OCI-LY3 (cell line): ENCODE results near the gene SYCP3.

Experiments used
- H2AFZ ChIP-seq: fragments of 200-600, 300-600 bp; shearing (Covaris generic); 2 replicates; pipeline ENCODE4 v1.6.0; 2014; ENCODE audit warnings: antibody characterized with exemption, low read depth, low read length
- H3K27ac ChIP-seq: fragments of 200-600, 300-600 bp; sonication (generic); 2 replicates; pipeline ENCODE4 v1.5.1; 2014; ENCODE audit warnings: mild to moderate bottlenecking, low read length, moderate library complexity, mixed read lengths
- H3K27me3 ChIP-seq: fragments of 200-600, 300-600 bp; sonication (generic); 2 replicates; pipeline ENCODE4 v1.6.1; 2014; ENCODE audit warnings: low read depth, low read length, mixed read lengths
- H3K36me3 ChIP-seq: fragments of 200-600, 300-600 bp; sonication (generic); replicated peaks from 2 replicates; pipeline ENCODE3; 2014; ENCODE audit warnings: low read depth, low read length, mixed read lengths
- H3K4me1 ChIP-seq: fragments of 300-600, 200-600 bp; sonication (generic); 2 replicates; pipeline ENCODE4 v1.6.1; 2014; ENCODE audit warnings: low read length, mixed read lengths
- H3K4me2 ChIP-seq: fragments of 200-600, 300-600 bp; sonication (generic); 2 replicates; pipeline ENCODE4 v1.6.1; 2014; ENCODE audit warnings: low read length, mixed read lengths
- H3K4me3 ChIP-seq: fragments of 300-600, 200-600 bp; sonication (generic); 2 replicates; pipeline ENCODE4 v1.5.1; 2014; ENCODE audit warnings: antibody characterized with exemption, mild to moderate bottlenecking, low read length, moderate library complexity
- H3K79me2 ChIP-seq: fragments of 300-600, 200-600 bp; shearing (Covaris generic); 2 replicates; pipeline ENCODE4 v1.6.1; 2014; ENCODE audit warnings: mild to moderate bottlenecking, low read length, mixed read lengths
- H3K9ac ChIP-seq: fragments of 300-600, 200-600 bp; shearing (Covaris generic); 2 replicates; pipeline ENCODE4 v1.6.0; 2014; ENCODE audit warnings: mild to moderate bottlenecking, low read length, moderate library complexity
- H3K9me3 ChIP-seq: fragments of 200-600, 300-600 bp; shearing (Covaris generic); 2 replicates; pipeline ENCODE4 v1.6.1; 2014; ENCODE audit warnings: low read length, mixed read lengths; ENCODE audit not compliant: insufficient read depth
- H4K20me1 ChIP-seq: fragments of 200-600, 300-600 bp; sonication (generic); 2 replicates; pipeline ENCODE4 v1.6.1; 2016; ENCODE audit warnings: low read length, mixed read lengths; ENCODE audit not compliant: insufficient read depth
- EZH2phosphoT487 ChIP-seq: fragments of 200-600 bp; shearing (Covaris generic); IDR thresholded peaks from 2 replicates; pipeline ENCODE4 v1.6.1; 2018; ENCODE audit warnings: antibody characterized with exemption, mixed run types, low read depth
- TF ChIP-seq, protein P1 (sequence below): fragments of 200-600, 300-600 bp; sonication (generic); IDR thresholded peaks from 2 replicates; pipeline ENCODE4 v1.5.1; 2014; ENCODE audit warnings: antibody characterized with exemption, low read length, low read depth

SYCP3 gene

DNA sequence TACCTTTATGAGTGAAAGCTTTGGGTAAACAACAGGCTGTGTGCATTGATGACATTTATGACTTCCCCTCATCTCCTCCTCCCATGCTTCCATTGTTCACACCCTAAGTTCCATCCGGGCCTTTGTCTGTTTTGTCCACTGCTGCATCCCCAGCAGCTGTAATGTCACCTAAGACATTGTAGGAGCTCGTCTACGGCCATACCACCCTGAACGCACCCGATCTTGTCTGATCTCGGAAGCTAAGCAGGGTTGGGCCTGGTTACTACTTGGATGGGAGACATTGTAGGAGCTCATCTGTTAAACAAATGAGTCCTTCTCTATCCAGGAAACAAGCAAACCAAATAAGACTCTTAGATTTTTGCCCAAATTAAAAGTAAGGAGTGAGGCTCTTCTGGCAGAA lies 40.4 kb upstream of the SYCP3 start:
- no peak overlapping the region for H3K4me2 ChIP-seq
- no peak overlapping the region for H2AFZ ChIP-seq
- peaks cover 5% of the 10 kb centered on the region for H3K36me3 ChIP-seq
- H3K4me3 ChIP-seq = no peak overlapping the region
- H3K9ac ChIP-seq = no peak overlapping the region
- H3K4me1 ChIP-seq = 0 out of 2 replicates have a peak, but pooled peaks cover 4% of the 10 kb centered on the region
- H3K9me3 ChIP-seq = no peaks in the 10 kb centered on the region
- H3K27me3 ChIP-seq = no peaks in the 10 kb centered on the region
- no peaks in the 10 kb centered on the region for H3K79me2 ChIP-seq
- no peak overlapping the region for H3K27ac ChIP-seq
- TF ChIP-seq, protein P1, sequence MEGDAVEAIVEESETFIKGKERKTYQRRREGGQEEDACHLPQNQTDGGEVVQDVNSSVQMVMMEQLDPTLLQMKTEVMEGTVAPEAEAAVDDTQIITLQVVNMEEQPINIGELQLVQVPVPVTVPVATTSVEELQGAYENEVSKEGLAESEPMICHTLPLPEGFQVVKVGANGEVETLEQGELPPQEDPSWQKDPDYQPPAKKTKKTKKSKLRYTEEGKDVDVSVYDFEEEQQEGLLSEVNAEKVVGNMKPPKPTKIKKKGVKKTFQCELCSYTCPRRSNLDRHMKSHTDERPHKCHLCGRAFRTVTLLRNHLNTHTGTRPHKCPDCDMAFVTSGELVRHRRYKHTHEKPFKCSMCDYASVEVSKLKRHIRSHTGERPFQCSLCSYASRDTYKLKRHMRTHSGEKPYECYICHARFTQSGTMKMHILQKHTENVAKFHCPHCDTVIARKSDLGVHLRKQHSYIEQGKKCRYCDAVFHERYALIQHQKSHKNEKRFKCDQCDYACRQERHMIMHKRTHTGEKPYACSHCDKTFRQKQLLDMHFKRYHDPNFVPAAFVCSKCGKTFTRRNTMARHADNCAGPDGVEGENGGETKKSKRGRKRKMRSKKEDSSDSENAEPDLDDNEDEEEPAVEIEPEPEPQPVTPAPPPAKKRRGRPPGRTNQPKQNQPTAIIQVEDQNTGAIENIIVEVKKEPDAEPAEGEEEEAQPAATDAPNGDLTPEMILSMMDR = no peak
- no peaks in the 10 kb centered on the region for H4K20me1 ChIP-seq

DNA sequence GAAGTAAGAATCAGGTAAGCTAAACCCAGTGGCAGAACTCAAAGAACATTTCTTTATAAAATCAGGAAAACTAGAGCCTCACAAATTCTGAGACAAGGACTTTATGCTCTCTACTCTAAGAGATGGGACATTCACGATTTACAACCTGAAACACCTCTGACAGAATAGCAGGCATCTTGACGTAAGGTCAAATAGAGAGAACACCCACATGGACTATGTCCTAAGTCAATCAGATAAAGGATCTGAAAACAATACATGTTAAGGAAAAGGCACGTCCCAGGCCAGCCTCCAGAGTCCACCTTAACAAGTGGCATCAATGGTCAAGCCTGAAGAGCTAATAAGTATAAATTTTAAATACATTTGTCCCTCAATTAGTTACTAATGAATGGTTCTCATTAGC lies 39.9 kb upstream of the SYCP3 start:
- Histone ChIP-seq H4K20me1 (no peaks in the 10 kb centered on the region), H3K27me3 (no peaks in the 10 kb centered on the region), H2AFZ (no peak overlapping the region), H3K4me2 (no peak overlapping the region), H3K36me3 (peaks cover 5% of the 10 kb centered on the region), H3K79me2 (no peaks in the 10 kb centered on the region), H3K27ac (no peak overlapping the region), H3K9me3 (no peaks in the 10 kb centered on the region), H3K9ac (no peak overlapping the region), H3K4me1 (0 out of 2 replicates have a peak, but pooled peaks cover 4% of the 10 kb centered on the region), H3K4me3 (no peak overlapping the region)
- TF ChIP-seq EZH2phosphoT487 = no peak
- TF ChIP-seq, protein P1 = no peak

DNA sequence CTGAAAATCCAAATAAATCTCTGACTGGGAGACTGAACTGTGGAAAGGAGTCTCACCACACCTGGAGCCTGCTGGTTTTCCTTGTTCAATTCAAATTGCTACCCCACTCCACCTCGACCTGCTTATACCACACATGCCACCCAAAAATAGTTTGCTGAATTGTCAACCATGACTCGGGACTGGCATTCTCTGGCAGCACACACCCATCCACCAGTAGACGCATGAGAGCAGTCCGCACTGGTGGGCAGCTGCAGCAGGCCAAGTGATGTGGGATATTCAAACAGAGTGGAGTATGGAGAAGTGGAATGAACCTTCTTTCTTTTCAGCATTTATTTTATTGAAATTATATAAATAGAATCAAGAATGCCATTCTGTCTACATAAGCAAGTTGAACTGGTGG lies 38.7 kb upstream of the SYCP3 start:
- Histone ChIP-seq H3K36me3 (peaks cover 5% of the 10 kb centered on the region), H4K20me1 (no peaks in the 10 kb centered on the region), H3K27me3 (no peaks in the 10 kb centered on the region), H3K4me1 (peaks cover 7% of the 10 kb centered on the region; the same call in 1 of the 2 replicates), H3K27ac (no peak overlapping the region), H3K9me3 (no peaks in the 10 kb centered on the region), H3K4me3 (no peak overlapping the region), H3K9ac (no peak overlapping the region), H3K79me2 (no peaks in the 10 kb centered on the region), H2AFZ (no peak overlapping the region), H3K4me2 (no peak overlapping the region)
- no peak for TF ChIP-seq EZH2phosphoT487
- TF ChIP-seq, protein P1 = no peak

DNA sequence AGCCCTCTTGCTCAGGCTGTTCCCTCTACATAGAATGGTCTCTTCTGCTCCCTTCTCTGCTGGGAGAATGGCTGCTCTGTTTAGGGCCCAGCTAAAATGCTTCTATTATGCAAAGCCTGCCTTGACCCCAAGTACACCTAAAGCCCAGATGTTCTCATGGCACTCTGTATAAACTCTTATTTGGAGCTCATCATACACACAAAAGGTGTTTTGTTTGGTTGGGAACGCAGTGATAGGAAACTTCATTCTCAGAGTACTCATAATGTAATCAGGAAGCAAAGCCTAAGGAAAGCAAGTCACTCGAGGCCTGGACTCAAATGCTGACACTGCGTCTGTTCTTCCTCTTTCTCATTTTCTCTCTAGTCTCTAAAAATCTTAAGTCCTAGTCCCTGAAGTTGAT lies 38.2 kb upstream of the SYCP3 start:
- no peak overlapping the region for H3K4me2 ChIP-seq
- H4K20me1 ChIP-seq = no peaks in the 10 kb centered on the region
- peaks cover 5% of the 10 kb centered on the region for H3K36me3 ChIP-seq
- TF ChIP-seq EZH2phosphoT487 = no peak
- TF ChIP-seq, protein P1 = no peak
- peaks cover 7% of the 10 kb centered on the region; the same call in 1 of the 2 replicates for H3K4me1 ChIP-seq
- no peak overlapping the region for H3K9ac ChIP-seq
- H3K27me3 ChIP-seq = no peaks in the 10 kb centered on the region
- no peaks in the 10 kb centered on the region for H3K9me3 ChIP-seq
- H3K79me2 ChIP-seq = no peaks in the 10 kb centered on the region
- H2AFZ ChIP-seq = no peak overlapping the region
- no peak overlapping the region for H3K4me3 ChIP-seq
- no peak overlapping the region for H3K27ac ChIP-seq
